ENCODE data around the gene IFITM10.

IFITM10 gene

GRCh38 chr11:1751531-1751921 lies 1.1 kb upstream of the IFITM10 start:
- H3K27me3 Mint-ChIP-seq (ENCODE audit: low read depth): peaks cover 38% of the 10 kb centered on the region
- H3K27ac Mint-ChIP-seq: no peak overlapping the region
- TF ChIP-seq, protein P1, sequence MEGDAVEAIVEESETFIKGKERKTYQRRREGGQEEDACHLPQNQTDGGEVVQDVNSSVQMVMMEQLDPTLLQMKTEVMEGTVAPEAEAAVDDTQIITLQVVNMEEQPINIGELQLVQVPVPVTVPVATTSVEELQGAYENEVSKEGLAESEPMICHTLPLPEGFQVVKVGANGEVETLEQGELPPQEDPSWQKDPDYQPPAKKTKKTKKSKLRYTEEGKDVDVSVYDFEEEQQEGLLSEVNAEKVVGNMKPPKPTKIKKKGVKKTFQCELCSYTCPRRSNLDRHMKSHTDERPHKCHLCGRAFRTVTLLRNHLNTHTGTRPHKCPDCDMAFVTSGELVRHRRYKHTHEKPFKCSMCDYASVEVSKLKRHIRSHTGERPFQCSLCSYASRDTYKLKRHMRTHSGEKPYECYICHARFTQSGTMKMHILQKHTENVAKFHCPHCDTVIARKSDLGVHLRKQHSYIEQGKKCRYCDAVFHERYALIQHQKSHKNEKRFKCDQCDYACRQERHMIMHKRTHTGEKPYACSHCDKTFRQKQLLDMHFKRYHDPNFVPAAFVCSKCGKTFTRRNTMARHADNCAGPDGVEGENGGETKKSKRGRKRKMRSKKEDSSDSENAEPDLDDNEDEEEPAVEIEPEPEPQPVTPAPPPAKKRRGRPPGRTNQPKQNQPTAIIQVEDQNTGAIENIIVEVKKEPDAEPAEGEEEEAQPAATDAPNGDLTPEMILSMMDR (IDR thresholded peaks at IDR 0.05; ENCODE audit: unreplicated experiment in 3 of 3): no peak

GRCh38 chr11:1750840-1751530 lies 590 bp upstream of the IFITM10 start:
- no peak overlapping the region for H3K4me3 Mint-ChIP-seq

More at GRCh38 chr11:1751531-1751921, 1.1 kb upstream of the IFITM10 start:
- Mint-ChIP-seq H3K36me3 (ENCODE audit: low read depth) (peaks cover 9% of the 10 kb centered on the region), H3K9me3 (no peaks in the 10 kb centered on the region), H3K4me1 (peaks cover 10% of the 10 kb centered on the region), H3K4me3 (no peak overlapping the region)

DNA sequence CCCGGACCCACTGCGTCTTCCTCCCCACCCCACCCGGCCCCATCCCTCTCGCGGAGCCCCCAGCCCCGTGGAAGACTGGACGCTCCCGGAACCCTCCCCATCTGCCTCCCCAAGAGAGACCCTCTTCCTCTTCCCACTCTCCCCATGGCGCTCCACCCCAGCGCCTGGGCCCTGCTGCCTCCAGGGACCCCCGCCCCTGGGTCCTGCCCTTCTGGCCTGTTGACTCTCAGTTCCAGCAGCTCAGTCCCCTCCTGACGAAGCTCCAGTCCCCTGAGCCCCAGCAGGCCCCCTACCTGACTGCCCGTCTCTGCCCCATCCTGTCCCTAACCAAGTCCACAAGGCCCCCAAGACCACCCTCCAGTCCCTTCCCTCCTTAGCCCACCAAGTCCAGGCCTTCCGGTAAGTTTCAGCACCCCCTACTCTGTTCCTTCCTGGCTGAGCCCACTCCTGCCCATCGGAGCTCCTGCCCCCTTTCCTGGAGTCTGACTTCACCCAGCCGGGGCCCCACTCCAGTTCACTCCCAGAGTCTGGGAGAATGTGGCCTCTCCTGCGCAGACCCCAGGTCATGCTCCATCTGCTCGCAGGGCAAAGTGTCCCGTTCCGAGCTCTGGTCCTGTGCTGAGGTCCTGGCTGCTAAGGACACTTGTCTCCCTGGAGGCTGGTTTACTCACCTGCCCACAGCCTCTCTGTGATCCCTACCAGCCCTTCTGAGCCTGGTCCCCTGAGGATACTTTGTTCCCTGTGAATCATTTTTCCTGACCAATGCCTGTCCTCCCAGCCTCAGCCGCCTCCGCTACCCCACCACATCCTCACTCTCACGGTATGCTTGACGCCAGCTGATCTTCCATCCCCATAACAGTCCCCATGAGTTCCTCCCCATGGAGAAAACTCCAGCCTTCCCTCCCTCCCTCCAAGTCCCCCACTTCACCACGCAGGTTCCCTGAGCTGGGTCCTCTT lies 722 bp downstream of the IFITM10 start:
- Mint-ChIP-seq H3K4me1 (peaks cover 10% of the 10 kb centered on the region), H3K36me3 (ENCODE audit: low read depth) (peaks cover 8% of the 10 kb centered on the region), H3K27ac (no peak overlapping the region), H3K9me3 (no peaks in the 10 kb centered on the region), H3K4me3 (peak overlapping the region; percentile 45 to 81 (median 52)), H3K27me3 (ENCODE audit: low read depth) (peaks cover 51% of the 10 kb centered on the region)
- TF ChIP-seq, protein P1 (IDR thresholded peaks at IDR 0.05; ENCODE audit: unreplicated experiment in 3 of 3): no peak

More at GRCh38 chr11:1750840-1751530, 590 bp upstream of the IFITM10 start:
- Mint-ChIP-seq H3K27me3 (ENCODE audit: low read depth) (peaks cover 43% of the 10 kb centered on the region), H3K36me3 (ENCODE audit: low read depth) (peaks cover 12% of the 10 kb centered on the region), H3K4me1 (peaks cover 10% of the 10 kb centered on the region), H3K27ac (no peak overlapping the region), H3K9me3 (no peaks in the 10 kb centered on the region)
- TF ChIP-seq, protein P1 (IDR thresholded peaks at IDR 0.05; ENCODE audit: unreplicated experiment in 3 of 3): no peak

DNA sequence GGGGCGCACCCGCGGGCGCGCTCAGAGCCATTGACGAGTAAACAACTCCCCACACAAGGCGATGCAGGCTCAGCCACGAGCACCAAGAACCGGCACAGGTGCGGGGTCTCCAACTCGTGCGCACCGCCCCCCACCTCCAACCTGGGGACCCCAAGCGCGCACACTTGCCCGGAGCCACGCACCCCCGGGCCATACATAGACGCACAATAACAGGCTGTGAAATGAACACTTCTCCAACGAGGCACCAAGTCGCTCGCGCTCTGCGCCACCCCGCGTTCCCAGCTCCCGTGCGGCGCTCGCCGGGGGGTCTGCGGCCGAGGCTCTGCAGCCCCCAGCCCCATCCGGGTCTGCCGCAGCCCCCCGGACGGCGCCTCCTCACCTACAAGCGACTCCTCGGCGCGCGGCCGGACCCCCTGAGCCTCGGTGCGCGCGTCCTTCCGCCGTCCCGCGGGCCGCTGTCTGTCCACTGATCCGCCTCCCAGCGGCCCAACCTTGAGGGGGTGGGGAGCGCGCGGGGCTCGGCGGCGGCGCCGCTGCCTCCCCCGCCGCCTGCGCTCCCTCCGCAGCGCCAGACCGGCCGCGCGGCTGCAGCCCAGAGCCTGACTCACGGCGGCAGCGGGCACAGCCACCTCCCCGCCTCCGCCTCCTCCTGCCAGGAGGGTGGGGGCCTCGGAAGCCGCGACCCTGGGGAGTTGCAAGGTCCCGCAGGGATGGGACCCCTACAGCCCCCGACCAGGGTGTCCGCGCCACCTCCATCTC lies 1.6 kb downstream of the IFITM10 start:
- TF ChIP-seq, protein P1 (IDR thresholded peaks at IDR 0.05; ENCODE audit: unreplicated experiment in 3 of 3): no peak
- Mint-ChIP-seq H3K4me1 (peaks cover 10% of the 10 kb centered on the region), H3K36me3 (ENCODE audit: low read depth) (peaks cover 8% of the 10 kb centered on the region)

GRCh38 chr11:1747753-1748635 lies 2.4 kb downstream of the IFITM10 start:
- Mint-ChIP-seq H3K27me3 (ENCODE audit: low read depth) (peaks cover 51% of the 10 kb centered on the region), H3K27ac (no peak overlapping the region), H3K36me3 (ENCODE audit: low read depth) (peaks cover 6% of the 10 kb centered on the region), H3K9me3 (no peaks in the 10 kb centered on the region), H3K4me1 (peaks cover 10% of the 10 kb centered on the region), H3K4me3 (peak overlapping the region in 1 of 3 experiments; percentile 32)
- TF ChIP-seq, protein P1 (IDR thresholded peaks at IDR 0.05; ENCODE audit: unreplicated experiment in 3 of 3): no peak

More for the DNA sequence above, 1.6 kb downstream of the IFITM10 start:
- peak overlapping the region in 2 of 3 experiments; percentile 41 to 81 for H3K4me3 Mint-ChIP-seq
- no peaks in the 10 kb centered on the region for H3K9me3 Mint-ChIP-seq
- H3K27me3 Mint-ChIP-seq (ENCODE audit: low read depth): peaks cover 51% of the 10 kb centered on the region
- H3K27ac Mint-ChIP-seq: no peak overlapping the region
